HG03039 (cell line): ENCODE data around the gene PFDN6.

ENCODE experiments used
- ATAC-seq: cut with Tn5 transposase; IDR thresholded peaks from one replicate; pipeline ENCODE4 v1.9.1; 2021; ENCODE audit warnings: mild to moderate bottlenecking, moderate library complexity; ENCODE audit not compliant: unreplicated experiment

The PFDN6 gene

GRCh38 chr6:33315793-33316602, 26.6 kb downstream of the PFDN6 start:
- no peak for ATAC-seq

- ATAC-seq = no peak
Measured at GRCh38 chr6:33316603-33317418, 27.4 kb downstream of the PFDN6 start.

GRCh38 chr6:33317419-33317668, 27.9 kb downstream of the PFDN6 start:
- ATAC-seq = no peak

- ATAC-seq = peak; percentile 38
Measured at GRCh38 chr6:33317669-33318425, 28.4 kb downstream of the PFDN6 start, which contains the start of gene ZBTB22. Gene ZBTB22 (minus strand): TSS chr6:33317744. CDS start chr6:33316916, 828 bp downstream.

GRCh38 chr6:33318426-33319073, 29.1 kb downstream of the PFDN6 start:
- ATAC-seq = no peak

GRCh38 chr6:33319939-33320314, 30.5 kb downstream of the PFDN6 start:
- ATAC-seq = no peak

- ATAC-seq = no peak
Measured at GRCh38 chr6:33320315-33321181, 31.1 kb downstream of the PFDN6 start.

- no peak for ATAC-seq
Measured at GRCh38 chr6:33321227-33321626, 31.8 kb downstream of the PFDN6 start.

- peak; percentile 4 for ATAC-seq
Measured at GRCh38 chr6:33323623-33323948, 34.2 kb downstream of the PFDN6 start.

GRCh38 chr6:33324125-33324524, 34.7 kb downstream of the PFDN6 start:
- ATAC-seq = no peak

GRCh38 chr6:33329058-33329457, 39.7 kb downstream of the PFDN6 start:
- ATAC-seq = no peak

- no peak for ATAC-seq
Measured at GRCh38 chr6:33330736-33331135, 41.3 kb downstream of the PFDN6 start.

GRCh38 chr6:33333666-33334065, 44.3 kb downstream of the PFDN6 start:
- no peak for ATAC-seq

GRCh38 chr6:33335916-33336315, 46.5 kb downstream of the PFDN6 start:
- no peak for ATAC-seq

GRCh38 chr6:33336495-33336894, 47.1 kb downstream of the PFDN6 start:
- no peak for ATAC-seq

- no peak for ATAC-seq
Measured at GRCh38 chr6:33339193-33339592, 49.8 kb downstream of the PFDN6 start.
